HG02885 (cell line): Measurements from ENCODE around the gene RNASET2.
"Not testable (repeated sequence)": the region's sequence is repeated elsewhere in the genome, so short reads cannot be mapped to it uniquely, and the experiment has no call there.

Experiments used
- ATAC-seq: cut with Tn5 transposase; IDR thresholded peaks from one replicate; pipeline ENCODE4 v1.9.1; 2021; ENCODE audit warnings: mild to moderate bottlenecking; ENCODE audit not compliant: unreplicated experiment, poor library complexity

The RNASET2 gene

DNA sequence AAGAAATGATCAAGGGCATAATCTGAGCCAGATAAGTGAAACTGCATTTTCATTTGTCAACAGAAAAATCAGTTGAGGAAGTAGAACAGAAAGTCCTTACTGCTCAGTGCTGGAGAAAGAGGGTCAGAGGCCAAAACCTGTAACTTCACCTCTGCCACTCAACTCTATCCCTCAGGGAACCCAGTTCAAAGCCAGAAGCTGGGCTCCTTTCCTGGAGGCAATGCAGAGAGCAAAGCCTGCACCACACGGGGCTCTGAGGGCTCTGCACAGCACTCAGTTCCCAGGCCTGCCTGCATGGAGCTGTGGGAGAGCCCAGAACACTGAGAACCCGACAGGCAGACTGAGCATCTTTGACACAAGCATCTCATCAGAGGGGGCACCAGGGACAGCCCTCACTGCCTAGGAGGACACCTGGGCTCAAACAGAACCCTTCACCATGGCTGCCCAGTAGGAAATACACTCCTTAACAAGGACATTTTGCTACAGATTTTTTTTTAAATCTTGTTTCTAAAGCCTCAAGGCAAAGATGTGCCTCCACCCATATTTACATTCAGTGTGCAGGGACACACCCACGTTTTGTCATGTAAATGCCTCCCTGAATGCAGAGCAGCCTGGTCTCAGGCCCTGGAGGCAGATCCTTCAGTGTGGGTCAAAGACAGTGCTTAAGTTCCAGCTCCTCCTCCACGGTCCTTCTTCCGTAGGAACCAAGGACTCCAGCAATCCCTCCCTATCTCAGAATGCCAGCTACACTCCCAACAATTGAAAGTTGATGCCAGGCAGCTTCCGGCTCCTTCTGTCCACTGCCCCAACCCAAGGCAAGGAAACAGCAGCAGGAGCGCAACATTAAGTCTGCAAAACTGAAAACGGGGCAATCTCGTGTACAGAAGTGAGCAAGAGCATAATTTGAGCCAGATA lies 6.6 kb downstream of the RNASET2 start:
- ATAC-seq: peak; percentile 3

- ATAC-seq: not testable (repeated sequence)
Measured at GRCh38 chr6:166948724-166949123, 7.6 kb downstream of the RNASET2 start.

- ATAC-seq: no peak
Measured at GRCh38 chr6:166947251-166947650, 9.1 kb downstream of the RNASET2 start.

DNA sequence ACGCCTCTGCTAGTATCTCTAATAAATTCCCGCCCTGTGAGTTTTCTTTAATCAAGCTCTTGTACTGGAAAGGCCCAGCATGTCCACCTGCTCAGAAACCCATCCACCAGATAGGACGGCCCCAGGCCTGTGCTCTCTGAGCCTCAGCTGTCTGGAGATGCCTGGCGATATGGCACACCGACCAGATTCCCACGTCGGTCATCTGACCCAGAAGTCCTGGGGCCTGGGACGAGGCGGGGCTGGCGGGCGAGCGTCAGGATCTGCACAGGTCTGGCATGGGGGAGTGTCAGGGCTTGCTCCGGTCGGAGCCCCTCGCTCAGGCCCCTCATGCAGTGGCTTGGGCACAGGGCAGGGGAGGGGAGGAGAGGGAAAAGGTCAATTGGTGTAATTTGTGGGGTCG lies 10.2 kb downstream of the RNASET2 start:
- ATAC-seq: no peak

DNA sequence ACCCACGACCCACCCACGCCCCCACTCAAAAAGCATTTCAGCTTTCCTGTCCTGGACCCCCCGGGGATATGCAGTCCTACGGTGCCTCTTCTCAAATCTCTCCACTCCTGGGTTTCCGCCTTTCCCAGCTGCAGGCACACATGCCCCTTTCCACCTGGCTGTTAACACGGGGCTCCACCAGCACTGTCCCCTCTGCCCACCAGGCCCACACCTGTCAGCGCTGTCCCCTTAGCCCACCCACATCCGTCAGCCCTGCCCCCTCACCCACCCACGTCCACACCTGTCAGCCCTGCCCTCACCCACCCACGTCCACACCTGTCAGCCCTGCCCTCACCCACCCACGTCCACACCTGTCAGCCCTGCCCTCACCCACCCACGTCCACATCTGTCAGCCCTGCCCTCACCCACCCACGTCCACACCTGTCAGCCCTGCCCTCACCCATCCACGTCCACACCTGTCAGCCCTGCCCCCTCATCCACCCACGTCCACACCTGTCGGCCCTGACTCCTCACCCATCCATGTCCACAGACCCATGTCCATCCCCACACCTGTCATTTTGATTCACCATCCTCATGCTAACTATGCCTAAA lies 11.6 kb downstream of the RNASET2 start:
- ATAC-seq: no peak

DNA sequence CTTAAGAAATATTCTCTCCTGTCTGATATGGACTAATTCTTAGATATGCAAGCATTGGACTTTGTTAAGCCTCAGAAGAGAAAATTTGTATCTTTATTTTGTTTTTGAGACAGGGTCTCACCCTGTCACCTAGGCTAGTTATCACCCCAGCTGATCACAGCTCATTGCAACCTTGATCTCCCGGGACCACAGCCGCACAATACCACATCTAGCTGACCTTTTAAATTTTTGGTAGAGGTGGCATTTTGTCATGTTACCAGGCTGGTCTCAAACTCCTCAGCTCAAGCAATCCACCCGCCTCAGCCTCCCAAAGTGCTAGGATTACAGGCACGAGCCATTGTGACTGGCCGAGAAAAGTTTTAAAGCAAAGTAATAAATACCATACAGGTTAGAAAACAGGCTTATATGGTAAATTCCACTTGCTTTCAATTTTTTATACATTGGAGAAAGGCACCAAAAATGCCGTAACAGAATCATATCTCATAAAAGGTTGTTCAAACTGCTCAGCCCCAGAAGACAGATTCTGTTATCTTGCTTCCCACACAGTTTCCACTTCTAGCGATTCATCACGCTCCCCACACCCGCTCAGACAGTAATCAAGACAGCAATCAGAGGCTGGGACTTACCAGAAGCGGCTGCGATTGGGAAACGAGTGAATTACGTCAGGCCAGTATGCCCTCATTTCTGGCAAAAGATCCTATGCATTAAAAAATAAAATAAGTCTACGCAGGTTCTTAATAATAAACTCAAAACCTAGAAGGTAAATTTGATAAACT lies 13.8 kb downstream of the RNASET2 start:
- ATAC-seq: no peak

DNA sequence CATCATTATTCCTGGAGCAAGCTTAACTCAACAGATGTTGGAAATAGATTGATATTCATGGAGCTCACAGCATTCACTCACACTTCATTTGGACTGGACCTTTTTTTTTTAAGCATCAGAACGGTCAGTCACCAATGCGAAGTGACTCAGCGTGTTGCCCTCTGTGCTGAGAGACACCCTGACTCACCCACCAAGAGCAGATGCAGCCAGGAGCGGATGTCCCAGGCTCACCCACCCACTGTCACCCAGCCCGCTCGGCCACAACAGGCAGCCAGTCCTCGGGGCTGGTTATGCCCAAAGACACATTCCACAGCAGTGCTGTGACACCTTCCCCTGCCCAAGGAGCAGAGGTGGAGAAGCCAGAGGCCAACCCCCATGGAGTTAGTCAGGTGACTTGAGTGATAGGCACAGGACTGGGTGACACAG lies 15.7 kb downstream of the RNASET2 start:
- ATAC-seq: no peak

- no peak for ATAC-seq
Measured at GRCh38 chr6:166939894-166940293, 16.5 kb downstream of the RNASET2 start.

GRCh38 chr6:166939345-166939744 lies 17.0 kb downstream of the RNASET2 start:
- ATAC-seq: no peak

DNA sequence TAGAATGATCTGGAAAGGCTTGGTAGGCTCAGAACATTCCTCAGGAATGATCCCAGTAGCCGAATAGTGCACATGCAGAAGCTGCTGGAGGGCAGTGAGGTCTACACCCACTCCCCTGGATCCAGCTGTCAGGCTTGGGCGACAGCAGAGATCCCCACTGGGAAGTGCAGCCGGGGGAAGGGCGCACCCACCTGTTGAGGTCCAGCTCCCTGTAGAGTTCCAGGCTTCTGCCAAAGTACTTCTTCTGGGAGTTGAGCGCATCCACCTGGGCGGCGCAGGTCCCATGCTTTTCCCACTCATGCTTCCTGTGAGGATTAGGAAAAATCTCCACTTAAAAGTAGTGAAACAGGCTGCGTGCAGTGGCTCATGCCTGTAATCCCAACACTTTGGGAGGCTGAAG lies 17.6 kb downstream of the RNASET2 start:
- no peak for ATAC-seq

- no peak for ATAC-seq
Measured at GRCh38 chr6:166938150-166938549, 18.2 kb downstream of the RNASET2 start.

DNA sequence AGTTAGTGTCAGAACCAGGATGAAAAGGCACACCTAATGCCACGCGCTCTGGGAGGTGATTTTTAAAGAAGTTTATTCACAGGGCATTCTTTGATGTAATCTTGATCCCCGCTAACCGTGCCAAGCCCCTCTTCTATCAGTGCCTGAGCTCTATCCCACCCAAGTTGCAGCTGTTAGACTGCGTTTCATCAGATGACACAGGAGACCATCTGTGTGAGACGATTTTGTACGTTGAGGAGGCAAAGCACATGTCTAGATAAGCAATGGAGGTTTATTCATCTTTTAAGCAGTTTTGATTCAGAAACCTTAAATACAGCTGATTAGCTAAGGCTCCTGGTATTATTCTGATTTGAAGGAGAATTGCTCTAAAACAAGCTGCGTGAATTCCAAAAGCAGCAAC lies 18.6 kb downstream of the RNASET2 start:
- ATAC-seq: no peak

DNA sequence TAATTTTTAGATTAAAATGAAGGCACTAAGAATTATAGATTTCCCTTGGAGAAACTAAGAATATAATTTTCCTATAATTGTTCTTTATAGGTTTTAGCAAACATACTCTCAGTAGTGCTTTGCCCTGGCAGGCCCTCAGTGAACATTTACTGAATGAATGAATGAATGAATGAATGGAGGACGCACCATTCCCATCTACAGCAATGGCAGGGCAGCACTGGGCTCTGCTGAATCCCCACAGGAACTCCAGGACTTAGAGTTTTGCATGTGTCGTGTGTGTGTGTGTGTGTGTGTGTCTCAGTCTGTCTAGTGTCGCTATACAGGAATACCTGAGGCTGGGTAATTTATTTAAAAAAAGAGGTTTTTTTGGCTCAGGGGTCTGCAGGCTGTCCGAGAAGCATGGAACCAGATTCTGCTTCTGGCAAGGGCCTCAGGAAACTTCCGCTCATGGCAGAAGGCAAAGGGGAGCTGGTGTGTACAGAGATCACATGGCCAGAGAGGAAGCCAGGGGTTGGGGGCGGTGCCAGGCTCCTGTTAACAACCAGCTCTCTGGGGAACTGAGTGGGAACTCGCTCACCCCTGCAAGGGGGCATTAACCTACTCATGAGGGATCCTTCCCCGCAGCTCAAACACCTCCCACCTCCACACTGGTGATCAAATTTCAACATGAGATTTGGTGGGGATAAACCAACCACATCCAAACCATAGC lies 20.1 kb downstream of the RNASET2 start:
- no peak for ATAC-seq

DNA sequence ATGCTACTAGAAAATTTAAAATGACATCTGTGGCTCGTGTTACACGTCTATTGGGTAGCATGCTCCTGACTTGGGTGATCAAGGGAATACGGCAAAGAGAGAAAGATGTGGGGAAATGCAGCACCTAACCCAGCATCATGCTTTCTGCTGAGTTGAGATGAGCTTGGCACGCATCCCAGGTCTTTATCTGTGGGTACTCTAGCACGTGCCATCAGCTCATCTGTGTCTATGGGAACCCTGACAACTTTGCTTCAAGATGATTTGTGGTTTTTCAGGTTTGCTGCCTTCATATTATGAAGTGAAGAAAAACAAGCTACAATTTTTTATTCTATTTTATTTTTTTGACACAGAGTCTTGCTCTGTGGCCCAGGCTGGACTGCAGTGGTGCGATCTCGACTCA lies 21.0 kb downstream of the RNASET2 start:
- ATAC-seq: no peak

- no peak for ATAC-seq
Measured at GRCh38 chr6:166934174-166934573, 22.2 kb downstream of the RNASET2 start.

- no peak for ATAC-seq
Measured at GRCh38 chr6:166933396-166933795, 23.0 kb downstream of the RNASET2 start.

DNA sequence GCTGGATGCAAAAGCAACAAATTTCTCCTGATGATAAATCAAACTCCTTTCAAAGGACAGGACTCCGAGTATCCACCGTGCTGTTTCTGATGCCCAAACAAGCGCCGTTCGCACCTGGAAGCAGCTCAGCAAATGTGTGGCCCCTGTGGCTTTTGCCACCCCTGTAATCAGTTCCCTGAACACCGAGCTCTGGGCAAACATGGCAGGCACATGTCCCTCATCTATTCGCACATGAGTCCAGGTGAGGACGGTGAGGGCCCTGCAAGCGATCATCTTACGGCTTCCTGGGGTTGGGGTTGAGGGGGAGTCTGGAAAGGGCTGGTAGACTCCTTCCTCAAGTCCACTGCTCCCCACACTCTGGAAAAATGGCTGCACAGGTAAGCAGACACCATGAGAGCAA lies 23.7 kb downstream of the RNASET2 start:
- ATAC-seq: no peak

- ATAC-seq: no peak
Measured at GRCh38 chr6:166932116-166932515, 24.2 kb downstream of the RNASET2 start.

DNA sequence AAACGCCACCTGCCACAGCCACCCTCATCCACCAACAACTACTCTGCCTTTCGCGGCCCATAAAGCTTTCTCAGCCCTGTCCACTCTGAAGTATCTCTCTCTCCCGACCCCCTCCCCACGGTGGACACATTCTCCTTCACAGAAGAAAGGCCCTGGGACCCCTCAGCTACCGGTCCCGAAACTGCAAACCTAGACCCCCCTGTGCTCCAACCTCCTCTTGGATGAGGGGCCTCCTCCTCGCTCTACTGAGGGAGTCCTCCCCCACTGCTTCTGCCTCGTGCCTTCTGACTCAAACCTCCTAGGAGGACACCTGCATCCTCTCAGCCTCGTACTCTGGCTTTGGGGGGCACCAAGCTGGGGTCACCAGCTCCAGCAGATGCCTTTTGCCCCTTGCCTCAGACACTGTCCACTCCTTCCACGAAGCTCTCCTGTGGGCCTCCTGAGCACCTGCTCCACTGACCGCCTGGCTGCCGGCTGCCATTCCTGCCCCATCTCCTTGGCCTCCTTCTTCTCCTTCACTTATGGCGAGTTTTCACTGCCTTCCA lies 24.9 kb downstream of the RNASET2 start:
- ATAC-seq: no peak

- no peak for ATAC-seq
Measured at GRCh38 chr6:166930354-166930891, 25.9 kb downstream of the RNASET2 start.
